ENCODE measurements around the gene MYCN. TPM values are rescaled to one million over a fixed set of nuclear protein-coding genes. Genes with fewer than 3 reads are reported as not detected.

The MYCN gene
- total and polyA plus RNA-seq, 2 donors (not counting 3 experiments of a cell fraction or from before 2014, with no cell fraction given), result 0.47 to 6.8 TPM

DNA sequence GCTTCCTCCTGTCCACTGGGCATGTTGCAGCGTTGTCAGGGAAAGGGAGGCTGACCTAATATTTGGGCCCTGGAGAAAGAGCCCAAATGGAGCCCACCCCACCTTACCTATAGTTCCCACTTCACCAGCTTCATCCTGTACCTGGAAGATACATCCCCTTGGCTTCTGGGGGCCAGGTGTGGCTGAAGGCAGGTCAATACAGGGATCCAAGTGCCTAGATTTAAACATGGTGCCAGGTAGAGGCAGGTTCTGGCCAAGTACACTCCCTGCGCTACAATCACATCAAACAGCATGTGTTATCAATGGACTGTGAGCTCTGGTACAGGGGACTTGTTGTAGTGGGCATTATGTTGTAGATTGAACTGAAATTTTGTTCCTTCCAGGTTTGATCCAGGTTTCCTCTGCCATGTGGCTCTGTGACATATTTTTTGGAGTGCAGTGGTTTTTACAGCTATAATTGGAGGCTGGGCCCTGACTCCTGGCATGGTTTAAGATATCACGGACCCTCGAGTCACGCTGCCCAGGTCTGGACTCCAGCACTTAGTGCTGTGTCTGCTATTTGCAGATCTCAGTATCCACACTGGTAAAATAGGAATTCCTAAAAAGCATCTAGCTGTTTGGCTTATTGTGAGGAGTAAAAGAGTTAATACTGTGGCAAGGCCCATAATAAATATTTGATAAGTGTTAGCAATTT is 23.8 kb downstream of the MYCN start:
- dilution Hi-C loops (cut with MboI; ENCODE audit: extremely low pct_ligation_motif_present, low sequenced_read_pairs) (no loop called here), intact Hi-C loops (cut with micrococcal nuclease) (no loop called here)
- Histone ChIP-seq H3K4me3 (replicated peaks in 1 of 3; ENCODE audit: insufficient read depth in 1 of 3, low read depth in 1 of 3, low read length in 3 of 3) (no peak overlapping the region), H3K9ac (replicated peaks; ENCODE audit: extremely low read depth, insufficient read depth, low read length) (no peak overlapping the region), H3K36me3 (ENCODE audit: control insufficient read depth in 2 of 2, extremely low read depth in 1 of 2, insufficient read depth in 2 of 2, low read length in 2 of 2) (no peaks in the 10 kb centered on the region), H2AFZ (ENCODE audit: low read depth, low read length) (no peak overlapping the region), H3K4me2 (ENCODE audit: insufficient read depth, low read length) (no peak overlapping the region), H4K20me1 (replicated peaks; ENCODE audit: control insufficient read depth, extremely low read depth, insufficient read depth, low read length) (no peaks in the 10 kb centered on the region), H3K9me1 (replicated peaks; ENCODE audit: control insufficient read depth, extremely low read depth, insufficient read depth, low read length) (no peaks in the 10 kb centered on the region), H3K79me2 (ENCODE audit: control insufficient read depth, insufficient read depth, low read length) (no peaks in the 10 kb centered on the region), H3K27ac (ENCODE audit: insufficient read depth, low read depth, low read length) (no peak overlapping the region), H3K9me3 (replicated peaks; ENCODE audit: control insufficient read depth, insufficient read depth, low read length) (no peaks in the 10 kb centered on the region), H3K4me1 (ENCODE audit: control insufficient read depth, extremely low read depth, insufficient read depth, low read length) (no peaks in the 10 kb centered on the region), H3K27me3 (ENCODE audit: control insufficient read depth in 2 of 2, insufficient read depth in 2 of 2, low read length in 2 of 2) (no peaks in the 10 kb centered on the region)
- no TSS peak for BruUV-seq (replicated peaks)
- DNase-seq (ENCODE audit: low read depth, low spot score) (no peak), FAIRE-seq (no peak)
- ChIA-PET POLR2A (no interaction called here), CTCF (no interaction called here)
- TF ChIP-seq POLR2A (IDR thresholded peaks at IDR 0.05; ENCODE audit: low read depth, low read length) (no peak), GATA2 (IDR thresholded peaks at IDR 0.05; ENCODE audit: insufficient read depth, insufficient read length, low read depth, low read length) (no peak), JUN (IDR thresholded peaks at IDR 0.05; ENCODE audit: borderline replicate concordance, insufficient read depth, insufficient read length, low read depth) (no peak), EZH2 (IDR thresholded peaks at IDR 0.05; ENCODE audit: borderline replicate concordance, low read depth, low read length, severe bottlenecking) (no peak), FOS (IDR thresholded peaks at IDR 0.05; ENCODE audit: borderline replicate concordance, insufficient read depth, low read length) (no peak), POLR2AphosphoS5 (IDR thresholded peaks at IDR 0.05; ENCODE audit: insufficient read depth, low read depth, low read length) (no peak), MYC (IDR thresholded peaks at IDR 0.05; ENCODE audit: low read depth, low read length) (no peak)
- TF ChIP-seq, protein P1, sequence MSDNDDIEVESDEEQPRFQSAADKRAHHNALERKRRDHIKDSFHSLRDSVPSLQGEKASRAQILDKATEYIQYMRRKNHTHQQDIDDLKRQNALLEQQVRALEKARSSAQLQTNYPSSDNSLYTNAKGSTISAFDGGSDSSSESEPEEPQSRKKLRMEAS (IDR thresholded peaks at IDR 0.05; ENCODE audit: insufficient read depth, insufficient read length), result no peak
- TF ChIP-seq, protein P2, sequence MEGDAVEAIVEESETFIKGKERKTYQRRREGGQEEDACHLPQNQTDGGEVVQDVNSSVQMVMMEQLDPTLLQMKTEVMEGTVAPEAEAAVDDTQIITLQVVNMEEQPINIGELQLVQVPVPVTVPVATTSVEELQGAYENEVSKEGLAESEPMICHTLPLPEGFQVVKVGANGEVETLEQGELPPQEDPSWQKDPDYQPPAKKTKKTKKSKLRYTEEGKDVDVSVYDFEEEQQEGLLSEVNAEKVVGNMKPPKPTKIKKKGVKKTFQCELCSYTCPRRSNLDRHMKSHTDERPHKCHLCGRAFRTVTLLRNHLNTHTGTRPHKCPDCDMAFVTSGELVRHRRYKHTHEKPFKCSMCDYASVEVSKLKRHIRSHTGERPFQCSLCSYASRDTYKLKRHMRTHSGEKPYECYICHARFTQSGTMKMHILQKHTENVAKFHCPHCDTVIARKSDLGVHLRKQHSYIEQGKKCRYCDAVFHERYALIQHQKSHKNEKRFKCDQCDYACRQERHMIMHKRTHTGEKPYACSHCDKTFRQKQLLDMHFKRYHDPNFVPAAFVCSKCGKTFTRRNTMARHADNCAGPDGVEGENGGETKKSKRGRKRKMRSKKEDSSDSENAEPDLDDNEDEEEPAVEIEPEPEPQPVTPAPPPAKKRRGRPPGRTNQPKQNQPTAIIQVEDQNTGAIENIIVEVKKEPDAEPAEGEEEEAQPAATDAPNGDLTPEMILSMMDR (IDR thresholded peaks at IDR 0.05; ENCODE audit: extremely low read depth in 1 of 2, insufficient read depth in 1 of 2, low read depth in 1 of 2, low read length in 2 of 2), result no peak

Data from endothelial cell of umbilical vein (primary cell).